ENCODE results near the gene MBD2.

Gene MBD2

GRCh38 chr18:54159906-54160305 lies 64.6 kb downstream of the MBD2 start (continued):
- no peak for TF ChIP-seq ZBTB6 (tag by site-specific recombination; IDR thresholded peaks at IDR 0.05)

- H3K27ac ChIP-seq (ENCODE audit: extremely low read depth, low read depth, low read length) = no peak overlapping the region
- H3K36me3 ChIP-seq (ENCODE audit: control insufficient read depth in 2 of 2, insufficient read depth in 1 of 2, low read length in 2 of 2) = peaks cover 31 to 71% of the 10 kb centered on the region in 2 experiments
- no peaks in the 10 kb centered on the region for H3K9me3 ChIP-seq (ENCODE audit: control insufficient read depth, insufficient read depth, low read depth, low read length)
- no peak for TF ChIP-seq ZNF324 (tag by site-specific recombination; IDR thresholded peaks at IDR 0.05)
- no peak for TF ChIP-seq ZNF580 (tag by site-specific recombination; IDR thresholded peaks at IDR 0.05)
- no peak for TF ChIP-seq ZSCAN16 (tag by site-specific recombination; IDR thresholded peaks at IDR 0.05)
- no peak for TF ChIP-seq ZNF571 (tag by site-specific recombination; IDR thresholded peaks at IDR 0.05)
- TF ChIP-seq ZNF239 (tag by site-specific recombination; IDR thresholded peaks at IDR 0.05) = no peak
- TF ChIP-seq ZFP3 (tag by site-specific recombination; IDR thresholded peaks at IDR 0.05; ENCODE audit: low read depth) = no peak
- TF ChIP-seq ZNF202 (tag by site-specific recombination; IDR thresholded peaks at IDR 0.05; ENCODE audit: borderline replicate concordance) = no peak
- no peak for TF ChIP-seq ZNF266 (tag by site-specific recombination; IDR thresholded peaks at IDR 0.05; ENCODE audit: low read depth)
- no peak for TF ChIP-seq ZNF777 (tag by site-specific recombination; IDR thresholded peaks at IDR 0.05; ENCODE audit: borderline replicate concordance)
- no peak for TF ChIP-seq ZNF335 (tag by site-specific recombination; conservative IDR thresholded peaks at IDR 0.05)
- TF ChIP-seq GLI4 (tag by site-specific recombination; IDR thresholded peaks at IDR 0.05) = no peak
- no peak for TF ChIP-seq ZBTB1 (tag by site-specific recombination; IDR thresholded peaks at IDR 0.05)
- TF ChIP-seq ZNF433 (tag by site-specific recombination; IDR thresholded peaks at IDR 0.05; ENCODE audit: low read depth) = no peak
- no peak for TF ChIP-seq KLF10 (tag by site-specific recombination; IDR thresholded peaks at IDR 0.05)
- no peak for TF ChIP-seq ZSCAN30 (tag by site-specific recombination; IDR thresholded peaks at IDR 0.05)
- POLR2A ChIA-PET = no interaction called here
- CTCF ChIA-PET = no interaction called here
- H3K4me3 ChIP-seq (ENCODE audit: low read depth, low read length) = no peak overlapping the region
- no peaks in the 10 kb centered on the region for H3K4me1 ChIP-seq (ENCODE audit: control insufficient read depth, insufficient read depth, low read length)
Observed at GRCh38 chr18:54157646-54158385, 66.7 kb downstream of the MBD2 start.

- POLR2A ChIA-PET = no interaction called here
Observed at GRCh38 chr18:54155412-54155811, 69.1 kb downstream of the MBD2 start.

More at GRCh38 chr18:54155412-54155811, 69.1 kb downstream of the MBD2 start:
- TF ChIP-seq ZXDB (tag by site-specific recombination; IDR thresholded peaks at IDR 0.05) (no peak), ZEB2 (tag by site-specific recombination; IDR thresholded peaks at IDR 0.05) (no peak), ZNF335 (tag by site-specific recombination; conservative IDR thresholded peaks at IDR 0.05) (no peak), ZNF792 (tag by site-specific recombination; IDR thresholded peaks at IDR 0.05) (no peak), ZNF48 (tag by site-specific recombination; IDR thresholded peaks at IDR 0.05) (no peak), REPIN1 (tag by site-specific recombination; IDR thresholded peaks at IDR 0.05; ENCODE audit: low read depth) (no peak), YY2 (tag by site-specific recombination; IDR thresholded peaks at IDR 0.05) (no peak), ZFP3 (tag by site-specific recombination; IDR thresholded peaks at IDR 0.05; ENCODE audit: low read depth) (no peak), ZNF677 (tag by site-specific recombination; IDR thresholded peaks at IDR 0.05) (no peak), ZNF768 (tag by site-specific recombination; IDR thresholded peaks at IDR 0.05) (no peak), ZNF610 (tag by site-specific recombination; IDR thresholded peaks at IDR 0.05; ENCODE audit: borderline replicate concordance) (no peak), ZBTB44 (tag by site-specific recombination; IDR thresholded peaks at IDR 0.05) (no peak), ZBTB10 (tag by site-specific recombination; IDR thresholded peaks at IDR 0.05) (no peak), SETDB1 (IDR thresholded peaks at IDR 0.05; ENCODE audit: insufficient read length, low read length) (no peak), ZNF76 (tag by site-specific recombination; IDR thresholded peaks at IDR 0.05; ENCODE audit: borderline replicate concordance, low read depth) (no peak)
- no peak overlapping the region for H3K27ac ChIP-seq (ENCODE audit: extremely low read depth, low read depth, low read length)
- no peaks in the 10 kb centered on the region for H3K9me3 ChIP-seq (ENCODE audit: control insufficient read depth, insufficient read depth, low read depth, low read length)
- H3K4me3 ChIP-seq (ENCODE audit: low read depth, low read length) = no peak overlapping the region
- CTCF ChIA-PET = no interaction called here
- no peaks in the 10 kb centered on the region for H3K4me1 ChIP-seq (ENCODE audit: control insufficient read depth, insufficient read depth, low read length)
- H3K36me3 ChIP-seq (ENCODE audit: control insufficient read depth in 2 of 2, insufficient read depth in 1 of 2, low read length in 2 of 2) = peaks cover 32 to 56% of the 10 kb centered on the region in 2 experiments

All from HEK293 (cell line).